Activated B cell treated with CpG ODN at 0.5 μM for 24 hours (primary cell): ENCODE data around the gene GPR141. TPM values are rescaled to one million over a fixed set of nuclear protein-coding genes. Genes with fewer than 3 reads are reported as not detected.

Source experiments
- ATAC-seq: fragments of 200-7000 bp; cut with Tn5 transposase; one replicate; pipeline ENCODE4 v1.10.0; 2021; ENCODE audit warnings: low read depth, mild to moderate bottlenecking, moderate library complexity
- CTCF ChIA-PET: fragments of 350-600 bp; sonication (Branson Sonifier 250); formaldehyde crosslinking; loops from one replicate; lab custom pipeline; 2021; ENCODE audit warnings: antibody characterized with exemption; lab: Charles Lee
- POLR2A ChIA-PET: fragments of 350-600 bp; sonication (Branson Sonifier 250); formaldehyde crosslinking; loops from one replicate; lab custom pipeline; 2021; ENCODE audit warnings: antibody characterized with exemption; lab: Charles Lee
- DNase-seq: peaks from one replicate; pipeline ENCODE4 v3.0.0; 2022
- H3K27ac Mint-ChIP-seq: one replicate; pipeline ENCODE4 v1.8.0; 2020; ENCODE audit warnings: mixed read lengths
- H3K27me3 Mint-ChIP-seq: one replicate; pipeline ENCODE4 v1.8.0; 2021; ENCODE audit warnings: mixed read lengths
- H3K36me3 Mint-ChIP-seq: one replicate; pipeline ENCODE4 v1.8.0; 2021; ENCODE audit warnings: low read depth, mixed read lengths
- H3K4me1 Mint-ChIP-seq: one replicate; pipeline ENCODE4 v1.8.0; 2021; ENCODE audit warnings: mixed read lengths
- H3K4me3 Mint-ChIP-seq: one replicate; pipeline ENCODE4 v1.8.0; 2020; ENCODE audit warnings: mild to moderate bottlenecking, mixed read lengths
- H3K9me3 Mint-ChIP-seq: one replicate; pipeline ENCODE4 v1.8.0; 2020; ENCODE audit warnings: mixed read lengths
- intact Hi-C: fragments of 100-400 bp; cut with micrococcal nuclease; formaldehyde crosslinking; loops from one replicate; pipeline ENCODE4 v1.15.1; 2024
- total RNA-seq: library from RNA; stranded (reverse); gene quantifications from 2 replicates; pipeline ENCODE4 v1.2.3, GENCODE V29; 2022
- TF ChIP-seq, protein P1 (sequence below): fragments of 200-600 bp; IDR thresholded peaks from one replicate; pipeline ENCODE4 v1.8.0; 2022; ENCODE audit warnings: antibody characterized with exemption, mild to moderate bottlenecking

GPR141 gene
- total RNA-seq, 1 donor from 2014 or later, result not detected

DNA sequence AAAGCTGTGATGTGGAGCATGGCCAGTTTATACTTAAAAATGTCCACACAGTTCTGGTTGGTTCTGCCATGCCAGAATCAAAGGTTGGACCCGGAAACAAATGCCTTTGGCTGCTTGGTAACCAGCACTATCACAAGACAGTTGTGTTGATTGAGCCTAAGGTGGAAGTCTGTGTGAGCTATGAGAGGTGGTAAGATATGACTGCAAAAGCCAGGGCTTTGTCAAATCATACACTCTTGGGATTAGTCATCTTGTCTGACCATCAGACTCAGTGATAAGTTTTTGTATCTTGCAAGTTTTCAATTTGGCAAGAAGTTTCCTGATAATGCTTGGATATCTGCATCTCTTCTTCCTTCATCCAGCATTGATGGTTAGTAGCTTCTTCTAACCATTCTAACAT is 35.5 kb downstream of the GPR141 start:
- no peaks in the 10 kb centered on the region for H3K4me1 Mint-ChIP-seq
- H3K36me3 Mint-ChIP-seq, result no peaks in the 10 kb centered on the region
- no peaks in the 10 kb centered on the region for H3K9me3 Mint-ChIP-seq
- ChIA-PET POLR2A (no interaction called here), CTCF (no interaction called here)
- intact Hi-C loops, result no loop called here
- DNase-seq, result no peak
- no peak overlapping the region for H3K27ac Mint-ChIP-seq
- TF ChIP-seq, protein P1, sequence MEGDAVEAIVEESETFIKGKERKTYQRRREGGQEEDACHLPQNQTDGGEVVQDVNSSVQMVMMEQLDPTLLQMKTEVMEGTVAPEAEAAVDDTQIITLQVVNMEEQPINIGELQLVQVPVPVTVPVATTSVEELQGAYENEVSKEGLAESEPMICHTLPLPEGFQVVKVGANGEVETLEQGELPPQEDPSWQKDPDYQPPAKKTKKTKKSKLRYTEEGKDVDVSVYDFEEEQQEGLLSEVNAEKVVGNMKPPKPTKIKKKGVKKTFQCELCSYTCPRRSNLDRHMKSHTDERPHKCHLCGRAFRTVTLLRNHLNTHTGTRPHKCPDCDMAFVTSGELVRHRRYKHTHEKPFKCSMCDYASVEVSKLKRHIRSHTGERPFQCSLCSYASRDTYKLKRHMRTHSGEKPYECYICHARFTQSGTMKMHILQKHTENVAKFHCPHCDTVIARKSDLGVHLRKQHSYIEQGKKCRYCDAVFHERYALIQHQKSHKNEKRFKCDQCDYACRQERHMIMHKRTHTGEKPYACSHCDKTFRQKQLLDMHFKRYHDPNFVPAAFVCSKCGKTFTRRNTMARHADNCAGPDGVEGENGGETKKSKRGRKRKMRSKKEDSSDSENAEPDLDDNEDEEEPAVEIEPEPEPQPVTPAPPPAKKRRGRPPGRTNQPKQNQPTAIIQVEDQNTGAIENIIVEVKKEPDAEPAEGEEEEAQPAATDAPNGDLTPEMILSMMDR, result no peak
- H3K4me3 Mint-ChIP-seq, result no peak overlapping the region
- no peak for ATAC-seq
- H3K27me3 Mint-ChIP-seq, result peaks cover 9% of the 10 kb centered on the region

DNA sequence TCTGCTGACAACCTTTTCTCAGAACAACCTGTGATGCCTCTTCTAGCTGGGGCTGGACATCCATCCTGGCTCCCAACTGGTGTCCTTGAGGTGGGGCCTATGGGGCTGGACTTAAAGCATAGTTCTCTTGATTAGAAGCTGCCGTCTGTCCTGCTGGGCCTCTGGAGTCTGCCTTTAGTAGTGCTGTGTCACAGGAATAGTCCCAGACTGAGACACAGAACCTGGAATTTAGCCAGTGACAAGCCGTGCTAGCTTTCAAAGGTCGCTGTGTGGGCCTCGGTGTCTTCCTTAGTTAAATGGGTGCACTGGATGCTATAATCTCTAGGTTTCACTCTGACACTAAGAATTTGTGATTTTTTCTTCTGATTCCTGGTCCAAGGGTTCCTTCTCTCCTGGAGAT is 41.2 kb downstream of the GPR141 start:
- DNase-seq (no peak), ATAC-seq (no peak)
- TF ChIP-seq, protein P1, result no peak
- POLR2A ChIA-PET, result no interaction called here
- Mint-ChIP-seq H3K9me3 (no peaks in the 10 kb centered on the region), H3K27me3 (no peaks in the 10 kb centered on the region), H3K4me3 (no peak overlapping the region), H3K4me1 (no peaks in the 10 kb centered on the region), H3K27ac (no peak overlapping the region), H3K36me3 (no peaks in the 10 kb centered on the region)
- intact Hi-C loops, result loop anchor here (5.0 kb wide), 1 partner anchor 92 kb away; no protein-coding TSS in a partner anchor
- CTCF ChIA-PET, result no interaction called here

GRCh38 chr7:37726016-37726415 is 42.5 kb downstream of the GPR141 start:
- ChIA-PET POLR2A (no interaction called here), CTCF (no interaction called here)
- no peaks in the 10 kb centered on the region for H3K9me3 Mint-ChIP-seq
- ATAC-seq (no peak), DNase-seq (no peak)
- no peaks in the 10 kb centered on the region for H3K27me3 Mint-ChIP-seq
- TF ChIP-seq, protein P1, result no peak
- H3K4me3 Mint-ChIP-seq, result no peak overlapping the region
- intact Hi-C loops, result no loop called here
- H3K36me3 Mint-ChIP-seq, result no peaks in the 10 kb centered on the region
- H3K4me1 Mint-ChIP-seq, result no peaks in the 10 kb centered on the region
- no peak overlapping the region for H3K27ac Mint-ChIP-seq

- Mint-ChIP-seq H3K4me1 (peaks cover 2% of the 10 kb centered on the region), H3K36me3 (no peaks in the 10 kb centered on the region), H3K27ac (no peak overlapping the region), H3K27me3 (peaks cover 10% of the 10 kb centered on the region), H3K9me3 (no peaks in the 10 kb centered on the region), H3K4me3 (no peak overlapping the region)
- ChIA-PET POLR2A (no interaction called here), CTCF (interaction anchor here (0.9 kb wide), 1 partner anchor 105 kb away, joined by 3 read pairs; no protein-coding TSS in a partner anchor)
- intact Hi-C loops, result no loop called here
- ATAC-seq (no peak), DNase-seq (no peak)
- TF ChIP-seq, protein P1, result no peak
Observed at GRCh38 chr7:37728747-37729146, 45.2 kb downstream of the GPR141 start.

GRCh38 chr7:37729181-37729580 is 45.6 kb downstream of the GPR141 start:
- POLR2A ChIA-PET, result no interaction called here
- intact Hi-C loops, result no loop called here
- no peaks in the 10 kb centered on the region for H3K9me3 Mint-ChIP-seq
- peaks cover 2% of the 10 kb centered on the region for H3K4me1 Mint-ChIP-seq
- no peaks in the 10 kb centered on the region for H3K36me3 Mint-ChIP-seq
- H3K27me3 Mint-ChIP-seq, result peaks cover 10% of the 10 kb centered on the region
- H3K4me3 Mint-ChIP-seq, result no peak overlapping the region
- no peak for ATAC-seq
- CTCF ChIA-PET, result interaction anchor here (0.9 kb wide), 1 partner anchor 105 kb away, joined by 3 read pairs; no protein-coding TSS in a partner anchor
- H3K27ac Mint-ChIP-seq, result no peak overlapping the region
- no peak for DNase-seq
- TF ChIP-seq, protein P1, result no peak
